ENCODE results near the gene DUSP22. TPM values are rescaled to one million over a fixed set of nuclear protein-coding genes. Genes with fewer than 3 reads are reported as not detected.

The DUSP22 gene
- polyA plus RNA-seq, 1 of the 3 experiments (the other 2 are of a cell fraction), result 6.8 TPM

DNA sequence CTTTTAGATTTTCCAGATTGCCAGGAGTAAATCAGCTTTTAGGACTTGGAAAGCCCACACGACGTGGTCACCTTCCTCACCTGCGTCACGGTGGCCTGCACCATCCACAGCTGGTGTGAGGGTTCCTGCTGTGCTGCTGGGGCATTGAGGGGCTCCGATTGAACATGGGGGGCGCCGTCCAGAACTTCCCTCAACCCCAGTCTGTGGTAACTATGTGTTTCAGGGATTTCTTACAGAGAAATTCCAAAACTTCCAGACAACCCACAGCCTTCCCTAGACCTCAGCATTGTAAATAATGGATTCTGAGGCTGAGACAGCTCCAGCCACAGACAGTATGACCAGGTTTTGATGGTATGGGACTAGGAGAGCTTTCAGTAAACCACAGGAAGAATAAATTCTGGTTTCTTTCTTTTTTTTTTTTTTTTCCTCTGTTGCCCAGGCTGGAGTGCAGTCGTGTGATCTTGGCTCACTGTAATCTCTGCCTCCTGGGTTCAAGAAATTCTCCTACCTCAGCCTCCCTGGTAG, 52.6 kb downstream of the DUSP22 start (continued):
- no peak for TF ChIP-seq CHD2 (IDR thresholded peaks at IDR 0.05; ENCODE audit: low read length, partially characterized antibody)

DNA sequence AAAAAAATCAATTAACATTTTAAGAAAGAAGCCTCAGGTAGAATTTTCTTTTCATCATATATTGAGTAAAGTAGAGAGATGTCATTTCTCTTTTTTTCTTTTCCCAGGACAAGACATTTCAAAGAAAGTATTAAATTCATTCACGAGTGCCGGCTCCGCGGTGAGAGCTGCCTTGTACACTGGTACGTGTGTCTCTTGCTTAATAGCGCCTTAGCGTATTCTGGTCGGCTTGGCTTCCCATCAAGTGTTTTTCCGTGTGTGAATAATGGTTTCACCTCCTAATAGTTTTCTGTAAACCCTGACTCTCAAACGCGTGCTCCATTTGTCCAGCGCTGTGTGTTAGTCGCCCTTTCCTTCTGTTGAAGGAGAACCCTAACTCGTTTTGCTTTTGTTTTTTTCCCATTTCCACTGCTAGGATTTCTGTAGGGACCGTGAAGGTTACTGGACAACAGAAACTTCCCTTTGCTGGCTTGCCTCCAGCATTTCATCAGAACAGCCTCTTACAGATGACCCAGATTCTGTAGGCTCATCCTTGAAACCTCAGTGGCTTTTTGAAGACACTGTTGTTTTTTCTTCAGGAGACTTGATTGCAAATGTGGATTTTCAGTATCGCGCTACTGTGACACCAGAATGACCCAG, 53.6 kb downstream of the DUSP22 start:
- WGBS (ENCODE audit: low lambda C conversion rate), result 54% methylated on average over 17 of the region's 17 CpGs
- H2AFZ ChIP-seq (ENCODE audit: low read depth), result no peak overlapping the region
- H3K4me2 ChIP-seq, result no peak overlapping the region
- ChIA-PET CTCF (no interaction called here), POLR2A (no interaction called here)
- H3K27ac ChIP-seq (ENCODE audit: low read depth in 2 of 2, low read length in 1 of 2), result no peak overlapping the region
- H3K9me2 ChIP-seq, result no peaks in the 10 kb centered on the region
- no peaks in the 10 kb centered on the region for H3K36me3 ChIP-seq (replicated peaks in 1 of 2; ENCODE audit: control insufficient read depth in 1 of 2, insufficient read depth in 2 of 2, low read length in 1 of 2)
- H3K27me3 ChIP-seq (ENCODE audit: insufficient read depth), result peaks cover 27% of the 10 kb centered on the region; the same call in 1 of the 2 replicates
- H3K4me3 ChIP-seq (ENCODE audit: low read depth in 2 of 2, low read length in 1 of 2), result no peak overlapping the region
- H3K4me1 ChIP-seq (ENCODE audit: control insufficient read depth in 1 of 2, insufficient read depth in 2 of 2, low read depth in 1 of 2, low read length in 1 of 2), result peaks cover 0 to 22% of the 10 kb centered on the region in 2 experiments; a peak in 1 of 4 replicates
- no peaks in the 10 kb centered on the region for H4K20me1 ChIP-seq (ENCODE audit: insufficient read depth)
- TF ChIP-seq USF2 (IDR thresholded peaks at IDR 0.05; ENCODE audit: borderline replicate concordance, low read depth, low read length) (no peak), ZBTB33 (IDR thresholded peaks at IDR 0.05; ENCODE audit: borderline replicate concordance, low read depth) (no peak), POLR2AphosphoS5 (IDR thresholded peaks at IDR 0.05; ENCODE audit: low read depth, low read length) (no peak), FOXJ3 (CRISPR knock-in tag; IDR thresholded peaks at IDR 0.05) (no peak), GATA2 (CRISPR knock-in tag; IDR thresholded peaks at IDR 0.05) (no peak), TAF1 (IDR thresholded peaks at IDR 0.05; ENCODE audit: borderline replicate concordance, low read depth, low read length) (no peak), MEF2A (IDR thresholded peaks at IDR 0.05; ENCODE audit: borderline replicate concordance, low read depth) (no peak), REST (IDR thresholded peaks at IDR 0.05; ENCODE audit: low read depth, low read length) (no peak), NFIC (IDR thresholded peaks at IDR 0.05; ENCODE audit: borderline replicate concordance) (no peak), ELF1 (IDR thresholded peaks at IDR 0.05) (no peak), YY1 (IDR thresholded peaks at IDR 0.05; ENCODE audit: low read depth) (no peak), RAD21 (IDR thresholded peaks at IDR 0.05; ENCODE audit: low read length) (no peak), CTCF (IDR thresholded peaks at IDR 0.05) (no peak), SIN3A (IDR thresholded peaks at IDR 0.05; ENCODE audit: borderline replicate concordance, low read depth, low read length) (no peak), JUND (IDR thresholded peaks at IDR 0.05) (no peak), NRF1 (IDR thresholded peaks at IDR 0.05; ENCODE audit: low read depth, low read length) (no peak)
- H3K9ac ChIP-seq, result no peak overlapping the region
- H3F3A ChIP-seq (replicated peaks; ENCODE audit: insufficient read depth), result no peaks in the 10 kb centered on the region
- H3K9me3 ChIP-seq, result no peaks in the 10 kb centered on the region
- DNase-seq, result no peak
- no peaks in the 10 kb centered on the region for H3K79me2 ChIP-seq (ENCODE audit: insufficient read depth)
